Uterus (tissue), 2 donors: Measurements from ENCODE around the gene RBMS3.

Experiments
- POLR2A ChIP-seq, 2 donors: fragments of 450-650 bp; IDR thresholded peaks; one replicate each; pipeline ENCODE4 v1.6.1; 2016; ENCODE audit warnings: antibody characterized with exemption in 2 of 2, mild to moderate bottlenecking in 1 of 2, moderate library complexity in 1 of 2
- TF ChIP-seq, protein P1 (sequence below), 4 experiments: fragments of 200-600 bp in 2 of 4; fragments of 450-650 bp in 2 of 4; sonication (generic) in 2 of 4; IDR thresholded peaks; one replicate each; pipeline ENCODE4 v1.5.1; 2016 to 2019; ENCODE audit warnings: antibody characterized with exemption in 4 of 4, mild to moderate bottlenecking in 2 of 4, moderate library complexity in 1 of 4

DNA sequence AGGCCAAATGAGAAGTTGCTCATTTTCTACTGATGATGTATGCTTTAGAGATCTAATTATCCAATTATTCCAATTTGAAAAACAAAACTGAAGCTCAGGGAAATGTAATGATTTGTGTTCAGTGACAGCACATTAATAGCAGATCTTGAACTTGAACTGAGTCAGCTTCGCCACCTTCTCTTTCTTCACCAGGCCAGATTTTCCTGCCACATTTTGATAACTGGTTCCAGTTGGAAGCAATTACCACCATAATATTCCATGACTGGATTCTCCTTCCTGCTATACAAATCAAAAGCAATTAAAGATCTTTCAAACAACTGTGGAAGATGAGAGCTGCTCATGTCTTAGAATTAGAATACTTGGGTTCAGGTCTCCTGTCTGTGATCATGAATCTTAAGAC, 334.1 kb downstream of the RBMS3 start:
- TF ChIP-seq, protein P1, sequence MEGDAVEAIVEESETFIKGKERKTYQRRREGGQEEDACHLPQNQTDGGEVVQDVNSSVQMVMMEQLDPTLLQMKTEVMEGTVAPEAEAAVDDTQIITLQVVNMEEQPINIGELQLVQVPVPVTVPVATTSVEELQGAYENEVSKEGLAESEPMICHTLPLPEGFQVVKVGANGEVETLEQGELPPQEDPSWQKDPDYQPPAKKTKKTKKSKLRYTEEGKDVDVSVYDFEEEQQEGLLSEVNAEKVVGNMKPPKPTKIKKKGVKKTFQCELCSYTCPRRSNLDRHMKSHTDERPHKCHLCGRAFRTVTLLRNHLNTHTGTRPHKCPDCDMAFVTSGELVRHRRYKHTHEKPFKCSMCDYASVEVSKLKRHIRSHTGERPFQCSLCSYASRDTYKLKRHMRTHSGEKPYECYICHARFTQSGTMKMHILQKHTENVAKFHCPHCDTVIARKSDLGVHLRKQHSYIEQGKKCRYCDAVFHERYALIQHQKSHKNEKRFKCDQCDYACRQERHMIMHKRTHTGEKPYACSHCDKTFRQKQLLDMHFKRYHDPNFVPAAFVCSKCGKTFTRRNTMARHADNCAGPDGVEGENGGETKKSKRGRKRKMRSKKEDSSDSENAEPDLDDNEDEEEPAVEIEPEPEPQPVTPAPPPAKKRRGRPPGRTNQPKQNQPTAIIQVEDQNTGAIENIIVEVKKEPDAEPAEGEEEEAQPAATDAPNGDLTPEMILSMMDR (IDR thresholded peaks at IDR 0.05), result no peak
- TF ChIP-seq POLR2A (IDR thresholded peaks at IDR 0.05), result no peak
